ENCODE measurements around the gene RCC1.

DNA sequence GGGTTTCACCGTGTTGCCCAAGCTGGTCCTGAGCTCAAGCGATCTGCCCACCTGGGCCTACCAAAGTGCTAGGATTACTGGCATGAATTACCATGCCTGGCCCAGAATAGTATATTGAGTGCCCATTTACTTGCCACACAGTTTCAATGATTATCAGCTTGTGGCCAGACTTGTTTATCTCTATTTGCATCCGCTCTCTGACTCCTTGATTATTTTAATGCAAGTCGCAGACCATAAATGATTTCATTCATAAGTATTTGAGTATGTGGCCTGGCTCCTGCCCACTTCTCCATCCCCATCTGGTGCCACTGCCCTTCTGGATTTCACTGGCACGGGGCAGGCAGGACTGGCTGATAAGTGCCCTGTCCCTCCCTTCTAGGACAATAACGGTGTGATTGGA lies 28.8 kb downstream of the RCC1 start:
- TF ChIP-seq EZH2 (IDR thresholded peaks at IDR 0.05; ENCODE audit: borderline replicate concordance, low read depth, low read length, severe bottlenecking) = no peak
- TF ChIP-seq, protein P1, sequence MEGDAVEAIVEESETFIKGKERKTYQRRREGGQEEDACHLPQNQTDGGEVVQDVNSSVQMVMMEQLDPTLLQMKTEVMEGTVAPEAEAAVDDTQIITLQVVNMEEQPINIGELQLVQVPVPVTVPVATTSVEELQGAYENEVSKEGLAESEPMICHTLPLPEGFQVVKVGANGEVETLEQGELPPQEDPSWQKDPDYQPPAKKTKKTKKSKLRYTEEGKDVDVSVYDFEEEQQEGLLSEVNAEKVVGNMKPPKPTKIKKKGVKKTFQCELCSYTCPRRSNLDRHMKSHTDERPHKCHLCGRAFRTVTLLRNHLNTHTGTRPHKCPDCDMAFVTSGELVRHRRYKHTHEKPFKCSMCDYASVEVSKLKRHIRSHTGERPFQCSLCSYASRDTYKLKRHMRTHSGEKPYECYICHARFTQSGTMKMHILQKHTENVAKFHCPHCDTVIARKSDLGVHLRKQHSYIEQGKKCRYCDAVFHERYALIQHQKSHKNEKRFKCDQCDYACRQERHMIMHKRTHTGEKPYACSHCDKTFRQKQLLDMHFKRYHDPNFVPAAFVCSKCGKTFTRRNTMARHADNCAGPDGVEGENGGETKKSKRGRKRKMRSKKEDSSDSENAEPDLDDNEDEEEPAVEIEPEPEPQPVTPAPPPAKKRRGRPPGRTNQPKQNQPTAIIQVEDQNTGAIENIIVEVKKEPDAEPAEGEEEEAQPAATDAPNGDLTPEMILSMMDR (IDR thresholded peaks at IDR 0.05; ENCODE audit: borderline replicate concordance, extremely low read depth, low read length, poor library complexity, severe bottlenecking) = no peak
